Stimulated activated CD4-positive, alpha-beta T cell treated with anti-CD3 and anti-CD28 coated beads, Interleukin-2, amount 100 ng/mL, for 4 hours (primary cell): ENCODE results near the gene PPIL4.
A peak's percentile ranks its signal among the peaks of the same experiment; 100 is the strongest.

Experiments used
- DNase-seq: peaks from one replicate; pipeline ENCODE4 v3.0.0-alpha.2; 2020; ENCODE audit warnings: low read depth

The PPIL4 gene

DNA sequence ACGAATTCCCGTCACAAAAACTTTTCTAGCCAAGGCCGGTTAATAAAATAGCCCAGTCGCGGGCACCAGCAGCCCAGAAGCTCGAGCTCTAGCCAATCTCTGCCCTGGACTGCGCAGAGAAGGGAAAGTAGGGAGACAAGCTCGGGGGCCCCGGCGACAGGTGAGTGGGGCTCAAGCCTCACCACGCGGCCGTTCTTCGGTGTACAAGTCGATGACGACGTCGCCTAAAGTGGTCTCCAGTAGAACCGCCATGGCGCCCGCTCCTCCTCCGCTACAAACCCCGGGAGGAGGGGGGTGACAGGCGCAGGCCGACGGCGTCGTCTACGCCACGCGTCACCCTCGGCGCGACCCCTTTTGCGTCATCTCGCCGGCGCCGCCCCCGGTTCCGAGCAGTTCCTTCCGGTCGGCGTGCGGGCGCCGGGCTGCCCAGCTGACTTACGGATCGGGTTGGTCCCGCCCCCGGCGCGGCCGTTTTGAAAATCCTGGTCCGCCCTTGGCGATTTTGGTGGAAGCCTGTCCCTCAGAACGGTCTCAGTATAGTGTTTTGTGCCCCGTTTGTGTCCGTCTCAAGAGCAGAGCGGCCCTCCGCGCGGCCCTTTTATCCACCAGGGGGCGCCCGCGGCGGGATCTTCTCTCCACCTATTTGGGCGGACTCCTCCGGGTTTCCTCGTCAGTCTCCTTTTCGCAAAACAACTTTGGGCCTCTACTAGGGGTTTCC lies at the start of gene PPIL4:
Gene PPIL4 (minus strand): TSS at position 290 of the 718 bp plus-strand sequence. CDS start 38 bp downstream, at position 252.
- peak; percentile 93 for DNase-seq

DNA sequence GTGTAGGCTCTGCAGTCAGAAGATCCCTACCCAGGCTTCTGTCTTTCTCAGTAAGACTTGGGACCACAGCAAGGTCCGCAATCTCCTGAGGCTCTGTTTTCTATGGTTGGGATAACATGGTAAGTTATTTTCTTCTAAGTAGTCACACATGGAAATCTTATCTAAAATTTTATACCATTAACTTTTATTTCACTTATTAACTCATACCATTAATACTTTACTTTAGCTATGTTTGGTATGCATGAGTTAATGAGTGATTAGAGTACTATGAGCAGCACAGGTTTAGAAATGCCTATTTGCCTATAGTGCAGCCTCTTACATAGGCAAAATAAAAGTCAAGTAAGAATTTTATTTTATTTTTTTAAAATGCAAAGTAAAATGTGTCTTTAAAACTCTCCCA lies 47.6 kb upstream of the PPIL4 start:
- no peak for DNase-seq

GRCh38 chr6:149592983-149593382 lies 47.1 kb upstream of the PPIL4 start:
- DNase-seq: no peak

DNA sequence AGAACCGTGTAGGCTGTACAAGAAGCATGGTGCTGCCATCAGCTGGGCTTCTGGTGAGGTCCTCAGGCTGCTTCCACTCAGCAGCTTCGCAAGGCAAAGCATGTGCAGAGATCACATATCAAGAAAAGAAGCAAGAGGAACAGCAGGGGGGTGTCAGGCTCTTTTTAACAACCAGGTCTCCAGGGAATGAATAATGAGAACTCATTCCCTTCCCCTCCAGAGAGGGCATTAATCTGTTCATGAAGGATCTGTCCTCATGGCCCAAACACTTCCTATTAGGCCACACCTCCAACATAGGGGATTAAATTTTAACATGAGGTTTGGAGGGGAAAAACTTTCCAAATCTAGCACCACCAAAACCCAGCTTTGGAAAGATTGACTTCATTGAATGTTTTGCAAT lies 40.3 kb upstream of the PPIL4 start:
- no peak for DNase-seq

- no peak for DNase-seq
Measured at GRCh38 chr6:149581349-149581748, 35.5 kb upstream of the PPIL4 start.

DNA sequence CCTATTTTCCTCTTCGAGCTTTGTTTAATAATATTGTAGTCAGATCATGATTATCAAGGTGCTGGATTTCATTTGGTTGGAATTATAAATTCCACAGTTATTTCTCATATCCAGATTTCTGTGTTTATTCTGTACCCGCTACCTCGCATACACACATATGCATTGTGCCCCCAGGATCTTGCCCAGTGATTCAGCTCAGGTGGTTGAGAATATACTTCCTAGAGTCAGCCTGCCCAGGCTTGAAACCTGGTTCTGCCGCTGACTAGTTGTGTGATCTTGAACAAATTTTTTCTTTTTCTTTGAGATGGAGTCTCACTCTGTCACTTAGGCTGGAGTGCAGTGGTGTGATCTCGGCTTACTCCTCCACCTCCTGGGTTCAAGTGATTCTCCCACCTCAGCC lies 35.0 kb upstream of the PPIL4 start:
- DNase-seq: no peak

DNA sequence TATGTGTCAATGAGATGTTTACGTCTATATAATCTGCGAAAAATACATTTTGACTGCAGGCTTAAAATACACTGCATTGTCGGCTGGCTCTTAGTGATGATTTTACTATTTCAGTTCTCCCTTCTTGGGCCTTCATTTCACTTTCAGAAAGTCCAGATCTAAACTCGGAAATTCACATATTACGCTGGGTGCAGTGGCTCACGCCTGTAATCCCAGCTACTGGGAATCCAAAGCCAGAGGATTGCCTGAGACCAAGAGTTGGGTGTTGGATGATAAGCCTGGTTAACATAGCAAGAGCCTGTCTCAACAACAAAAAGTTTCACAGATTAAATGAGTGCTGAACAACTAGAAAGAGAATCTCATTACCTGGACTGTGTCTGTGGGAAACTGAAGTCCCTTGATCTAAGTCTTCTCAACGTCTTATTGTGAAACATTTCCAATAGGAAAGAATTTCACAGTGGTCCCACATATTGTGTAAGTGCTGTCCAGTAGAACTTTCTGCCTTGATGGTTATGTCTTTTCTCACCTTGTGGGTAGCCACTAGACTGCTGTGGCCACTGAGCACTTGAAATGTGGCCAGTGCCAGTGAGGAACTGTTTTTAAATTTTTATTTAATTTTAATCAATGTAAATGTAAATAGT lies 22.2 kb upstream of the PPIL4 start:
- DNase-seq: no peak

- no peak for DNase-seq
Measured at GRCh38 chr6:149567194-149567586, 21.3 kb upstream of the PPIL4 start.

- peak; percentile 47 for DNase-seq
Measured at GRCh38 chr6:149566410-149567193, 20.8 kb upstream of the PPIL4 start.

DNA sequence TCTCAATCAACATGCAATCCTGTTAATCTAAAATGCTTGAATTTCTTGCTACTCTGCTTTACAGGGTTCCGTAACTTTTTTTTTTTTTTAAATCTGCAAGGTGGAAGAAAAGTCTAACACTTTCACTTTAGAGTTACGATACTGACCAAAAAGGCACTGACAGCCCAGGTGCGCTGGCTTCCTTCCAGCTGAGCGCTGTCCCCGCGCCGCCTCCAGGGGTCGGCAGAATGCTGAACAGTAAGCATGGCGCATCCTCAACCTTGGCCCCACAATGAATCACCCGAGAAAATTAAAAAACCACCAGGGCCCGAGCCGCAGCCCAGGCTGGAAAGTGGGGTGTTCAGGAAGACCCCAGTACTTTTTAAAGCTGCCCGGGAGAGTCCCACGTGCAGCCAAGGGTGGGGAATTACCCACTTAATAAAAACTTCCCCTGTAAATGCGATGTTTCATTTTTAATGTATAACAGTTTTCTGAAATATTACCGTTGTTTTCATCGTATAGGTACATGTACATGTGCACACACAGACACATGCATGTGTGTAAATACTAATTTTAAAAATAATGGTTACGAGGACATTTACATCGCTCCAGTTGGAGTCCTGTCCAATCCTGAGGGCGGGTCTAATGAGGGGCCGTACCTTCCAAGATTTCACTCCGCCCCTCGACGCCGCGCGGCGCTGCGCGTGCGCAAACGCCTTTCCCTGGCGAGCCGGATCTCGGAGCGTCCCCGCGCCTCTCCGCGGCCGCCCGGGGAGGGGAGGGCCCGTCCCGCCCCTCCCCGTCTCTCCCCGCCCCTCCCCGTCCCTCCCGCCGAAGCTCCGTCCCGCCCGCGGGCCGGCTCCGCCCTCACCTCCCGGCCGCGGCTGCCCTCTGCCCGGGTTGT lies 19.9 kb upstream of the PPIL4 start, which contains the start of gene GINM1:
Gene GINM1 (plus strand): TSS at position 849 of the 883 bp plus-strand sequence. CDS start 40 bp downstream, outside the sequence.
- DNase-seq: peak; percentile 93

DNA sequence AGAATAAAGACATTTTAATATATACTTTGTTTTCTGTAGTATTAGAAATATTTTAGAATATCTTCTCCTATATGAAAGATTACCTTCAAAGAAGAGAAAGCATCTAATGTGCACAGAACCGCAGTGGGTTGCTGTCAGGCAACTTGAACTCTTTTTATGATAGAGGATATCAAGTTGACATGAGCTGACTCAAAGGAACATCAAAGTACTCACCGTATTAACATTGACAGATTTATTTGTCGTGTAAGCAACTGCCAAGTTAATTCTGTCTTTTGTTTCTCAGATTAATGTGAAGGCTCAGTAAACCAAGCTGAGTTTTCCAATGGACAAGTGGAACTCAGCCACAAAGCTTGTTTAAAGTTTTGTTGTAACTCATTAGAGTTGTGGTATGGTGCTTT lies 18.1 kb upstream of the PPIL4 start:
- DNase-seq: no peak

DNA sequence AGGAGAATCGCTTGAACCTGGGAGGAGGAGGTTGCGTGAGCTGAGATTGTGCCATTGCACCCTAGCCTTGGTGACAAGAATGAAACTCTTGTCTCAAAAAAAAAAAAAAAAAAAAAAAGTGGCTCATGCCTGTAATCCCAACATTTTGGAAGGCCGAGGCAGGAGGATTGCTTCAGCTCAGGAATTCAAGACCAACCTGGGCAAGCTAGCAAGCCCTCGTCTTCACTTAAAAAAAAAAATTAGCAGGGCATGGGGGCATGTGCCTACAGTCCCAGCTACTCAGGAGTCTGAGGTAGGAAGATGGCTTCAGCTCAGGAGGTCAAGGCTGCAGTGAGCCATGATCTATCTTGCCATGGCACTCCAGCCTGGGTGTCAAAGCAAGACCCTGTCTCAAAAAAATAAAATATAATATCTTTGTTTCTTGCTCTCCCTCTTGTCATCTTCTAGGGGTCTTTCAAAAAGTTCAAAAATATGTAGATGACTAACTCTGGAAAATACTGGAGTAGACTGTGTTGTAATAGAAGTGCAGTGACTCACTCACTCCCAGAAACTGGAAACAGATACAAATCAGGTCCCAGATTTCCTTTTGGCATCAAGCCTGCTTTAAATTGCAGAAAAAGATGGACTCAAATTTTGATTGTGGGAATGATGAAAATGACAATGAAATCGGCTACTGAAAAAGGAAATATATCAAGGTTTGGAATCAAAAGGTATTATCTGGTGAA lies 17.5 kb upstream of the PPIL4 start:
- no peak for DNase-seq

GRCh38 chr6:149560736-149561135 lies 14.9 kb upstream of the PPIL4 start:
- no peak for DNase-seq

- no peak for DNase-seq
Measured at GRCh38 chr6:149559389-149559788, 13.5 kb upstream of the PPIL4 start.

- DNase-seq: no peak
Measured at GRCh38 chr6:149558029-149558428, 12.2 kb upstream of the PPIL4 start.

DNA sequence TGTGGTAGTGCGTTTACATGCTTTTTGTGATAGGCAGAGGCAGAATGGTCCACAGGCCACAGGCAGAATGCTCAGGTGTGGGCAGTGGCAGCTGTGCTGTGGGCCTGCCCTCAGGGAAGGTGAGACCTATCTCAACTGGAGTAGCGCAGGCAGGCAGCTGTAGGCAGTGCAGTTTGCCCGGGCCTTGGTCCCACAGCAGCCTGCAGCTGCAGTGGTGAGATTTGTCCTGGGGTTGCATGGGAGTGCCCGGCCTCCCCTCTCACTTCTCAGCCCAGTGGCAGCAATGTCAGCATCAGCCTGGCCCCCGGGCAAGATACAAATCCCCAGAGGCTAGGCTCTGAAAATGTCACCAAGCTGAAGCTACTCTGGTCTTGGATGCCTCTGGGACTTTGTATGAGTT lies 6.1 kb upstream of the PPIL4 start:
- no peak for DNase-seq

GRCh38 chr6:149545258-149545753 lies 537 bp downstream of the PPIL4 start:
- DNase-seq: peak; percentile 56

- DNase-seq: no peak
Measured at GRCh38 chr6:149544646-149545257, 1.1 kb downstream of the PPIL4 start.

DNA sequence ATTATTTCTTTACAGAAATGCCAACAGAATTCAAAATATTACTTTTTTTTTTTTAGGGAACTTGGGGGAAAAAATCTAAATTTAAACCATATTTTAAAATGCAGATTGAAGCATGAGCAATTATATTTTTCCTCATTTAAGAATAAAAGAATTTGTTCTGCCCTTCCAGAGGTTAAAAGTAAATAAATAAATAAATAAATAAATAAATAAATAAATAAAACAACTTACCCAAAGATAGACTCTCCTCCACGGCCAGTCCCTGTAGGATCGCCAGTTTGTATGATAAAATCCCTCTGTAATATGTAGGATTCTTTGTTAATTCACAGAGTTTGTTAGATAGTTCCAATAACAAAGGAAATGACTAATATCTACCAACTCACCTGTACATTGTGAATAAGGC lies 4.7 kb downstream of the PPIL4 start:
- DNase-seq: no peak

DNA sequence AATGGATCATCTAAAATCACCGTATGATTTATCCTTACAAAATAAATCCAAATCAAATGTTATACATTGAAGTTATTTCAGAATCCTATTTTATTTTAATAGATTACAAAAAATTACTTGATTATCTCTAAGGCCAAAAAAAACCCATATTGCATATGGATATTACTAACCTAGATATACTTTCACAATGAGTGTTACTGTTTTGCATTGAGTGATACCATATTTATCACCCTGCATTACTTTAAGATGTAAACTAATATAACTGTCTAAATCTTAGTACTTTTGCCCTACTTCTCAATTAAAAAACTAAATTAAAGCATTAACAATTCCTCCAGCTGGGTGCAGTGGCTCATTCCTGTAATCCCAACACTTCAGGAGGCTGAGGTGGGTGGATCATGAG lies 11.1 kb downstream of the PPIL4 start:
- DNase-seq: no peak

DNA sequence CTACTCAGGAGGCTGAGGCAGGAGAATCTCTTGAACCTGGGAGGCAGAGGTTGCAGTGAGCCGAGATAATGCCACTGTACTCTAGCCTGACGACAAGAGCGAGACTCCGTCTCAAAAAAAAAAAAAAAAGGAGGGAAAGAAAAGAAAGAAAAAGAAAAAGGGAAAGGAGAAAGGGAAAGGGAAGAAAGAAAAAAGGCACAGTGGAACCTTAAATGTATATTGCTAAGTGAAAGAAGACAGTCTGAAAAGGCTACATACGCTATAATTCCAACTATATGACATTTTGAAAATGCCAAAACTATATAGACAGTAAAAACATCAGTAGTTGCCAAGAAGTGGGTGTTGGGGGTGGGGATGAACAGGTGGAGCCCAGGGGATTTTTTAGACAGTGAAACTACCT lies 16.2 kb downstream of the PPIL4 start:
- no peak for DNase-seq
